Anterior cingulate cortex (tissue), 58 donors: Measurements from ENCODE around the gene STIP1.

ENCODE experiments used
- DNase-seq, 58 donors: peaks; one replicate each; lab custom pipeline; 2025; lab: John Stamatoyannopoulos, UW

Gene STIP1

DNA sequence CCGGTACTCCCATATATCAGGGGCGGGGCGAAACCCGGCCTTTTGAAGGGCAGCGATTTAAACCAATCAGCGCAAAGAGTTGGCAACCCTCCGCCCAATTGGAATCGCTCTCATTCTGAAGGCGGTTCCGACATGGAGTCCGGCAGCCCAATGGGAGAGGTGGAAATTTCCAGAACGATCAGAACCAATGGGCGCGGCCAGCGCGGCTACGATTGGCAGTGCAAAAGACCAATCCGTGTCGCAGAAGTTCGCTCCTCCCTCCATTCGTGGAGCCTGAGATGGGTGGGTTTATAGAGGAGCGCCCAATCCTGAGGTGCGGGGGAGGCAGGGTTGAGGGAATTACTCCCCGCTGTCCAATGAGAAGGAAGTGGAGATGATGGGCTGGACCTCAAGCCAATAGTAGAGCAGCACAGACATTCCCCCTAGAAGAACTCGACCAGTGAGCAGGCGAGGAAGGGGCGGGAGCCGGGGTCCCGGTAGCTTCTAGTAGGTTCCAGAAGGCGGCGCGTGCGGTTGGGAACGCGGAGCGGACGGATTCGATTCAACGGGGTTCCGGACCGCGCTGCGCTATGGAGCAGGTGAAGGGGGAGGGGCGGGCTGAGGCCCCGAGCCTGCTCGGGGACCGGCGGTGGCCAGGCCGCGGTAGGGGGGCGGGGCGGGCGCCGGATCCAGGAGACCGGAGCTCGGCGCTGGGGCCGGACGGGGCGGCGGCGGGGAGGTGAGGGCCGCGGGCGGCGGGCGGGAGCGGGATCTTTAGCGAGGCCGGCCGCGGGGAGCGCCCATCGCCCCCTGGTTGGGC lies at the start of gene STIP1:
STIP1 (plus strand) TSS at position 479 of the 799 bp plus-strand sequence; CDS start at position 570, 91 bp downstream.
- peak; percentile 97 to 100 (median 99) for DNase-seq

DNA sequence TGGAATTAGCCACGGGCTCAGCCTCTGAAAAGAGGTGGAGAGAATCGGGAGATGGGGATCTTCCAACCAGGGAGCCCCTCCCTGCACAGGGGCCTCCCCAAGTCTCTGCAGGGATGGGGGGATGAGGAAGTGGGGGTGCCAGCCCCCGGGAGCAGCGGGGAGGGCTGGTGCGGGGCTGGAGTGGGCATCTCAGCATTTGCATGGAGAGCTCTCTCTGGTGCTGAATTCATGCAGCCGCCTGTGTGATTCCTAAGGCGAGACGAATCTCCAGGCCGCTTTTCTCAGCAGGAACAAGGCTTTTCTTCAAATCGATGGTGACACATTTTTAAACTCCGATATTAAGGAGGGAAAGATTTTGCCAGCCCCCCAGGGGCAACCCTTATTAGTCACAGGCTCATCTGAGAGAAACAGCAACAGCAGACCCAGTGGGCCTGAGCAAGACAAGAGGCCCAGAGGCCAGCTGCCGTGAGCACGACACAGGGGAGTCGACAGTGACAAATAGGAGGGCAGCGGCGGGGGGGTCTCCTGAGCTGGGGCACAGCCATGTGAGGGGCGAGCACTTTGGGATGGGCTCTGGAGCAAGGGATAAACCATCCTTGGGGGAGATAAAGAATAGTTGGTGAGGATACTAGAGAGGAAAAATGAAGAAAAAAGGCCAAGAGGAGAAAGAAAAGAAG lies 49.1 kb upstream of the STIP1 start:
- no peak for DNase-seq

DNA sequence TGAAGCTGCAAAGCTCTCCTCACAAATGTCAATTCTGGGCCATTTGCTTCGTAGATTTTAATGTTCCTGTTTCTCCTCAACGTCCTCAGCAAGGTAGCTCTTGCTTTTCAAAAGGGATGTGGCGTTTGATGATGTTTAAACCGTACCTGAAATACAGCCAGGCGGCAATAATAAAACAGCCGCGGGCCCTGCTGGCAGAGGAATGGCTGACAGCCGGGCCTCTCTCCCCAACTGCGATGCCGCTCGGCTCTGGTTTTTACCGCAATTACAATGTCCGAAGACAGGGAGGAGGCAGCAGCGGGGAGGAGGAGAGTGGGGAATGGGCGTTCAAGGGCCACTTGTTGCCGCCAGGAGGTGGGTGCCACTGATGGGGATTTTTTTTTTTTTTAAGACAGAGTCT lies 47.6 kb upstream of the STIP1 start:
- DNase-seq: no peak

DNA sequence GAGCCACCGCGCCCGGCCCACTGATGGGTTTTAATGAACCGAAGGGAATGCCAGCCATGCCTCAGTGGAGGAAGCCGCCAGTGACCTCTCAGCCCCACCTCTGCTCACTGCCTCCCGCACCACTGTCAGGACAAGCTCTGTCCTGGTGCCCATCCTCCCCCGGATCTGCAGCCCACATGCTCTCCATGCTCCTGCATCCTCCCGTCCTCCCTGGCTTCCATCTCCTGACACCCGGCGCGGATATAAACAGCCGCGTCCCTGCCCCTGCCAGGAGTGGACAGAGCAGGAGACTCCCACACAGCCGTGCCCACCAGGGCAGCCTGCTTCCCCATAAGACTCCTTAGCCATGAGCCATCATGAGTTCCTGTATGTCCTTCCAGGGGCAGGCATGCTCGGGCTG lies 46.9 kb upstream of the STIP1 start:
- no peak for DNase-seq

DNA sequence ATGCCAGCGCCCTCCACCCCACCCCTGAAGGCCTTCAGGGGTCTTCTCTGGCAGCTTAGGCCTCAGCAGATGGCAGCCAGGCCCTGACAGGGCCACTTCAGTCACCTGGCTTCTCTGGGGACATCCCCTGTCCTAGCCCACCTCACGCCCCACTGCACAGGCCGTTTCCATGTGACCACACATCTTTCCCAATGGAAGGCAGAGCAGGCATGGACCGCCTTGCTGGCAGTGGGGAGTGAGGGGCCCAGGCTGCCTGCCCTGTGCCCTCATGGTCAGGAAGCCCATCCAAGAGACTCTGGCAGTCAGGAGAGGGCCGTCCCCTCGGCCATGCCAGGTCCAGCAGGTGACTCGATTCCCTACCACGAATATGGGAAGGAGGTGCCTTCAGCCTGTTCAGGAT lies 45.9 kb upstream of the STIP1 start:
- no peak for DNase-seq

DNA sequence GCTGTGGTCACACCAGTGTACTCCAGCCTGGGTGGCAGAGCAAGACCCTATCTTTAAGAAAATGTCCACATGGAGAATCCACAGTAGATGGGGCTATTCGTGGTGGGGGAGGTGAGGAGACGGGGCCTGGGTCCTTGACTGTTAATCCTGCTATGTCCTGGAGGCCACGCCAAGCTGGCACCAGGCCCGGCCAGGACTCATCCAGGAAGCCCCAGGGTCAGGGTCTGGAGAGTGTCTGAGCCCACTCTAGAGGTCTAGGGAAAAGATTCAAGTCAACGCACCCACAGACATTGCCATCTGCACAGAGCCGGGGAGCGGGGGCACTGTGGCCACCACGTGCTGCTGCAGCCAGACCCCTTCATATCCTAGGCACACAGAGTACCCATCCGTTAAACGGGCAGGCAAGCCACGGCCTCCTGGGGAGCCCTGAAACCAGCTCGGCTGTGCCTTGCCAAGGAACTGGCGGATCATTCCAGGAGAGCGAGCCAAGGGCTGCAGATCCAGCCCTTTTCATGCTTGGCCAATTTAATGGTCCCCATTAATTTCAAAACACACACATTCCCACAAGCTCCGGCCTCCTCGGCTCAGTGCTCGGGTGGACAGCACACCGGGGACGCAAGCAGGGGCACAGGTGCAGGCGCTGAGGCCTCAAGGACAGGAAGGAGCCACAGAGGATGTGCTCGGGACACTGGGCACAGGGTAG lies 44.7 kb upstream of the STIP1 start:
- DNase-seq: peak in 38 of 58 donors; percentile 13 to 79 (median 36)

DNA sequence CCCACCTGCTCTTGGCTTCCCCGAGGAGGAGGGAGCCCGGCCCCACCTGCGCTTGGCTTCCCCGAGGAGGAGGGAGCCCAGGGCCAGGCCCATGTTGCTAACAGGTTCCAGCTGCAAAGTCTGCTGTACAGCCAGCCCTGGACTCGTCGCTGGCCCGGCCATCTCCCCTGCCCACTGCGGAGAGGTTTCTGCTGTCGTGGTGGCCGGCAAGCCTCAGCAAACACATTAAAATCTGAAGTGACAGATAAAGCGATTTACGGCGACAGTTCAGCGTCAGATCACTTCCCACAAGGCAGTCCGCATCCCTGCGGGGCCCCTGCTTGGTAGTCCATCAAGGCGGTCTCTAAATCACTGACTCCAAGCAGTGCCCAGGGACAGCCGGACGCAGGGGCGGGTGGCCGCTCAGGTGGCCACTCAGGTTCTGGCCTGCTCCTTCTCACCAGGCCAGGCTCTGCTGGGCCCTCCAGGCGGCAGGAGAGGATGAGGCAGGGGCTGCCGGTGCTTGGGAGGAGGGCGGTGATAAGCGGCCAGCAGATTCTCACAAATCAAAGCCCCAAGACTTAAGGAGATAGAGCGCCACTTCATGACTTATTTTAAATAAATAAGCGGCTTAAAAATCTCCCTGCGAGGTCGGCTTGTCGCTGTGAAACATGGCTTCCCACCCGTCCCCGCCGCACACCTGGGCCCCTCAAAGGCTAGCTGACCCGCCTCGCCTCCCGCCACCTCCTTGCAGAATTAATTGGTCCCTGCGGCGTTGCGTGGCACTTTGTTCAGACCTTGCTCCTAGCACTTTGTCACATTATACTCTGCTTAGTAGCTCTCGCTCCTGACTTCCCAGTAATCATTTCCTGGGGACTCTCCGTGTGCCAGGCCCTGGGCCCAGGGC lies 41.1 kb upstream of the STIP1 start:
- DNase-seq: no peak

DNA sequence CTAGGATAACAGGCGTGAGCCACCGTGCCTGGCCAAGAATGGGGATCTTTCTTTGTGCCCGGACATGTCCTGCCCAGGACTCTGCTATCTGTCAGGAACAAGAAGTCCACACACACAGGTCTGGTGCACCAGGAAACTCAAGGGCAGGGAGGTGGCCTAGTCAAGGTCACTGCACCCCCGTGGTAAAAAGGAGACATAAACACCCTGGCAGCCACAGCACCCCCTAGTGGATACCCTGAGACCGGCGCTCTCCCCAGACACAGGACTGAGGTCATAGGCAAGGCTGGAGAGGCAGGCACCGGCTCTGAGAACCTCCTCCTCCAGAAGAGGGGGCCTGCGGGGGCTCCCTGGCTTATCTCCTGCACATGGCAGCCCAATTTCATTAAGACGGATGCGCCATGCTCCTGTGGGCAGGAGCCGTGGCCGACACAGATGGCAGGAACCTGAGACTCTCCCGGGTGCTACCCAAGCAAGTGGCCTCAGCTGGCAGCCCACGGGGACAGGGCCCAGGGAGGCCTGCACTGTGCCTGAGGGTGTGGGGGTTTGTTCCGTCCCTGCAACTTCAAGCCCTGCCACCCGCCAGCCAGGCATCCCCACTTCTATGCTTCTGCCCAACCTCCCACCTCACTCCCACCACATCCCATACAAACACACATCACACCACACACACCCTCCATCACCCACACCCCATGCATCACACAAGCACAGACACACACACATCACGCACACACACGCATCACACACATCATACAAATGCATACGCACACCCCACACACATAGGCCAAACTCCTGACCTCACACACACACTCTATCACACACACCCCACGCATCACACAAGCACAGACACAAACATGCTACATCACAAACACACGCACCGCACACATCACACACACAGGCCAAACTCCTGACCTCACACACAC lies 39.7 kb upstream of the STIP1 start:
- peak in 12 of 58 donors; percentile 12 to 41 (median 22) for DNase-seq

DNA sequence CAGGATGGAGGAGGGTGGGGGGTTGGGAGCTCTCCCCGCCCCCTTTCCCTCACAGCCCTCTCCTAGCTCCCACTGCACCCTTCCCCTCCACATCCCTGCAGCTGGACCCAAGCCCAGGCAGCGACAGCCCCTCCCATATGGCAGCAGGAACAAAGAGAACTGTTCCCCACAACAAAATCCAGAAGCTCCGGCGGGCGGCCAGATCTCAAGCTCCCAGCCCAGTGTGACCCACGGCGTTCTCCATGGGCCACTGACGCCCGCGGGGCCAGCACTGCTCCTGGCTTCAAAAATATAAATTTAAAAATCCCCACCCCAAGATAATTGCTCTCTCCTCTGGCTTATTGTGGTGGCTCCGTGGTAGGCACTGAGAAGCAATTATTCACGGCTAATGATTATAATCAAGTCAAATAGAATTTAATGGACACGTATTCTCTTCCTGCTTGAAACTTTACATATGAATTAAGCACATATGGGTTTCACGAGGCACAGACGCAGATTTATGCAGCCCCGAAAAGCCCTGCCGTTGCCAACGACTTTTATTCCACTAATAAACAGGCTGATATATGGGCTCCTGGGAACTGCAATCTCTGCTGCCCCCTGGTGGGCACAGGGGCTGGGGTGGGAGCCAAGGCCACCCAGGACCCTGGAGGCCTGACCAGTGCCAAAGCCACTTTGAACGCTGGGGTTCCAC lies 37.6 kb upstream of the STIP1 start:
- DNase-seq: peak in 57 of 58 donors; percentile 34 to 93 (median 81)

DNA sequence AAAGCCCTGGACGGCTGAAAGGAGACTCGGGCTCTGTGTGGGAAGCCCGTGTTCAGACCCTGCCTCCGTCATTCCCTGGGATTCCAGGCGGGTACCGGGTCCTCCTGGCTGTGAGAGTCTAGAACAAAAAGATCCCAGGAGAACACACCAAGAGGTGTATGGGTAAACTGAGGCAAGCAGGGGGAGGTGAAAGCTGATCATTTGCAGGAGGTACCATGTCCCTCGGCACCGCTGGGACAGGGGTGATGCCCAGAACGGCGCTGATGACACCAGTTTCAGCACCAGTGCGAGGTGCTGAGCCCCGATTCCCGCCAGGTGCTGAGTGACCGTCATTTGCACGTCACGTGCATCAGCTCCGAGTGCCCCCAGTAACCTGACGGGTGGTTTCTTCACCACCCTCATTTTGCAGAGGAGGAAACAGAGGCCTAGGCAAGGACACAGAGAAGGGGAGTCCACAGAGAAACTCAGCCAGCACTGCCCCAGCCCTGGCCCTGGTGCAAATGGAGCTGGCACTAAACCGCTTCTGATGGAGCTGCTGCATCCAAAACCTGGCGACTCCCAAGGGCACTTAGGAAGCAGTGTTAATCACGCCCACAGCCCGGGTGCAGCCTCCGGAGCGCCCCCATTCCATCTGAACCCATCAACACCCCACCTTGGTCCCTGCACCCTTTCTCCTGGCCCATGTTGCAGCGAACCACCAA lies 36.9 kb upstream of the STIP1 start:
- DNase-seq: no peak

DNA sequence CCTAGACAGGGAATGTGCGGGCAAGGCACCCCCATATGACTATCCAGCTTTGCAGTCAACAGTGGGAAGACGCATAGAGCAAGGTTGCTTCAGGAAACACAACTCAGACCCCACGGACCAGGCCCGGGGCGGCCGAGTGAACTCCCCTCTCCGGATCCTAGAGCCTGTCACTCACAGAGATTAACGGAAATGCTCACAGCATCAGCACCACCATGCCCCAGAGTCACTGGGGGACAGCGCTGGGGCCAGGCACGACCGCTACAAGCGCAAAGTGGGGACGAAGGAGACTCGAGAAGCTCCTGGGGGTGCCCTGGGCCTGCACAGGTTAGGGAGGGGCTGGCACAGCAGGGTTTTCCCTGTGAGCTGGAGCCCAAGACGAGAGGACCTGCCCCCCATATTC lies 35.9 kb upstream of the STIP1 start:
- no peak for DNase-seq

DNA sequence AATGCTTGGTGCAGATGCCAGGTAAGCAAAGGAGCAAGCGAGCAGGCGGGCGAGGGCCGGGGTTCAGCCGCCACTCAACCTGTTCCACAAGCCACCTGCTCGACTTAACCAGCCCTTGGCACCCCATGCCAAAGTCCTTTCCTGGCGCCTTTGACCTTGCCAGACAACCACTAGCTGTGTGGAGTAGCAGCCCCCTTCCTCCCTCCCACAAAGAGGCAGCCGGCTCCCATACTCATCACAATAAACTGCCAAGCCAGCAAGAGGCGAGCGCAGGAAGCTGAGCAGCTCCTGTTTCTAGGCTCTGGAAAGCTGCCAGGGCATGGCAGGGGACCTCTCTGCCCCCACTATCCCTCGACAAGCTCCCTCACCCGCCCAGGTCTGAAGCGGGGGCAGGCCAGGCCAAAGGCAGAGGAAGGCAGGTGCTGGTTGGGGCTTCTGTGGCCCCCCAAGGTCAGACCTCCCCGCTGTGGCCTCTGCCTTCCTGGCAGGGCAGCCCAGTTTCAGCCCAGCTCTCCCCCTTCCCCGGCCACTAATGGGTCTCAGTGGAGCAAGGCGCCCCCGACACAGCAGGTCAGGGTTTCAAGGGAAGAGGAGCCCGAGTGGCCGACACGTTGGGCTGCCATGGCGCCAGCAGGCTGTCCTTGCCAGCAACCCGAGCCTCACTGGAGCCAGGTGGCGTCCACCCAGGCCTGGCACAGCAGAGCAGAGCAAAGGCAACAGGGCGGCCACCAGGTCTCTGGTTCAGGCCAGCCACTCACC lies 35.3 kb upstream of the STIP1 start:
- DNase-seq: peak in 36 of 58 donors; percentile 8 to 72 (median 42)

DNA sequence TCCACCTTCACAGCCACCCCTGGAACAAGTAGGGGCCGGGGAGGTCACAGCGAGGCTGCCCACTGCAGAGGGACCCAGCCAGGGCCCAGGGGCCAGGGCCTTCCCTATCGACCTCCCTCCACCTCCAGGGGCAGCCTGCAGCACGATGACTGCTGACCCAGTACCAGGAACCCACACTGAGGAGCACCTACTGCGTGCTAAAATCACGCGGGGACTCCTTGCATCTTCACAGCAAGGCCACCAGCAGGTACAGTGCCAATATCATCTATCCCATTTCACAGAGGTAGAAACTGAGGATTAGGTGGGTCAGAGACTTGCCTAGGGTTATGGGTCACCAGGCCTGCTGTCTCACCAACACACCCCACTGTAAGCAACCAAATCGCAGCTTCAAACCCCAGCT lies 34.6 kb upstream of the STIP1 start:
- no peak for DNase-seq

DNA sequence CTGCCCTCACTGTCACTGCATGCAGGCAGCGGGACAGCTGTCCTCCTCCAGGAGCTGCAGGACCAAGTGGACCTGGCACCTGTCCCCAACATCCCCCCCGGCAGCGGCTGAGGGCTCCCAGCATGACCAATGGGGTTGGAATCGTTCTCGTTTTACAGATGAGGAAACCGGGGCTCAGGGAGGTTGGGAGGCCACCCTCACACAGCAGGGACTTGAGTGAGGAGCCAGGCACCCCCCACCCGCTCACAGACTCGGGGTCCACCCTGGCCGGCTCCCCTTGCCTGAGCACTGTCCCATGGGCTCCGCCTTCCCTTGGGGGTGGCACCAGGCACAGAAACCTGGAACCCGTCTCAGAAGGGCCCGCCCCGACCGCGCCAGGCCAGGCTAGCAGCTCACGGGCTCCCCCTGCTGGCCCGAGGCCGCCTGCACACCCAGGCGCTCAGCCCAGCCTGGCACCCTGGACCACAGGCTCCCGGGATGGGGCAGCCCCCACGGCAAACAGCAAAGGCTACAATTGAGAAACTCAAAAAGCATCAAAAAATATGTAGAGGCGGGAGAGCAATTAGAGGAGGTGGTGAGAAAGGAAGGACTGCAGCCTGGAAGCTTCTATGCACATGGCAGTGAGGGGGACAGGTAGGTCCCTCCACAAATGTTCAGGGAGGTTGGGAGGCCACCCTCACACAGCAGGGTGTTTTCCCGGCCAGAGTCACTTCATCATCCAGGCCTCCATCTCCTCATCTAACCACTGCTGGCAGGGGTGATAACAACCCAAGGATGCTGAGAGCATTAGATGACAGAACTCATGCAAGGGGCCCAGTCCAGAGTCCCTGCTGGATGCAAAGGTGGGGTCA lies 32.9 kb upstream of the STIP1 start:
- DNase-seq: peak in 45 of 58 donors; percentile 18 to 73 (median 44)

DNA sequence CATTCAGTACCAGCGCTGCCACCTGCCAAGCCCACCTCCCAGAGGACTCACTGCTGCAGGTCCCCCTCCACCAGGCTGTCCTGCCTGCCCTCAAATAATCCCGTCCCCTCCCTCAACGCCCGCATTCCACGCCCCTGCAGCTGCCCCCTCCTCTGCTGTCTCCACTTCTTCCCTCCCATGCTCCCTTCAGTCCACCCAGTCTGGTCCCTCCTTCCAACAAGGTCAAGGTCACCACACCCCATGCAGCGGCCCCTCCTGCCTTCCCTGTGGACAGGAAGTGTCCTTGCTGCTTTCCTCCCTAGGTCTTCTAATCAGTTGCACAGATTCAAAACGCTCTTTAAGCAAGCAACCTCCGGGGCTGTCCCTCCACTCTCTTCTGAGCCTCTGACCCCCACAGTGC lies 32.2 kb upstream of the STIP1 start:
- DNase-seq: no peak
